Stimulated activated CD4-positive, alpha-beta T cell treated with anti-CD3 and anti-CD28 coated beads, TNF-alpha, amount 100 ng/mL, for 48 hours (primary cell): ENCODE data around the gene MYL10.

Source experiments
- DNase-seq, 3 donors: peaks; one replicate each; pipeline ENCODE4 v3.0.0-alpha.2; 2020; ENCODE audit warnings: low read depth in 3 of 3

Gene MYL10

GRCh38 chr7:101629171-101629570 is at the start of gene MYL10:
MYL10 (minus strand) TSS chr7:101629296; CDS start chr7:101629118, 178 bp downstream.
- DNase-seq = no peak

- DNase-seq = no peak
These were observed 49.6 kb upstream of the MYL10 start for GRCh38 chr7:101678658-101679057.

- no peak for DNase-seq
These were observed 48.8 kb upstream of the MYL10 start for GRCh38 chr7:101677797-101678479.

- no peak for DNase-seq
These were observed 48.3 kb upstream of the MYL10 start for GRCh38 chr7:101677391-101677790.

GRCh38 chr7:101676956-101677355 is 47.9 kb upstream of the MYL10 start:
- no peak for DNase-seq

GRCh38 chr7:101676062-101676598 is 47.0 kb upstream of the MYL10 start:
- DNase-seq = no peak

GRCh38 chr7:101674439-101674838 is 45.3 kb upstream of the MYL10 start:
- no peak for DNase-seq

- DNase-seq = no peak
These were observed 44.9 kb upstream of the MYL10 start for GRCh38 chr7:101673951-101674350.

- DNase-seq = no peak
These were observed 44.2 kb upstream of the MYL10 start for GRCh38 chr7:101673315-101673714.

- no peak for DNase-seq
These were observed 42.6 kb upstream of the MYL10 start for GRCh38 chr7:101671371-101672356.

- DNase-seq = no peak
These were observed 40.2 kb upstream of the MYL10 start for GRCh38 chr7:101669307-101669706.

- no peak for DNase-seq
These were observed 39.6 kb upstream of the MYL10 start for GRCh38 chr7:101668726-101669125.

- no peak for DNase-seq
These were observed 38.8 kb upstream of the MYL10 start for GRCh38 chr7:101667920-101668319.

GRCh38 chr7:101667399-101667798 is 38.3 kb upstream of the MYL10 start:
- DNase-seq = no peak

- no peak for DNase-seq
These were observed 37.6 kb upstream of the MYL10 start for GRCh38 chr7:101666741-101667140.

GRCh38 chr7:101666293-101666692 is 37.2 kb upstream of the MYL10 start:
- DNase-seq = no peak

- no peak for DNase-seq
These were observed 35.9 kb upstream of the MYL10 start for GRCh38 chr7:101664893-101665471.

- DNase-seq = no peak
These were observed 35.3 kb upstream of the MYL10 start for GRCh38 chr7:101664436-101664835.

GRCh38 chr7:101663747-101664146 is 34.7 kb upstream of the MYL10 start:
- DNase-seq = no peak

- no peak for DNase-seq
These were observed 33.4 kb upstream of the MYL10 start for GRCh38 chr7:101662447-101662998.

- no peak for DNase-seq
These were observed 30.6 kb upstream of the MYL10 start for GRCh38 chr7:101659706-101660105.

GRCh38 chr7:101657171-101657570 is 28.1 kb upstream of the MYL10 start:
- no peak for DNase-seq
